HEK293 (cell line): ENCODE measurements around the gene CTNNA2.

Experiments
- CTCF ChIA-PET: fragments of 350-600 bp; formaldehyde crosslinking; extraction: SDS; loops from one replicate; lab custom pipeline; 2021; ENCODE audit warnings: antibody characterized with exemption; lab: Yijun Ruan, JAX
- POLR2A ChIA-PET: fragments of 300-600 bp; formaldehyde crosslinking; extraction: SDS; loops from one replicate; lab custom pipeline; 2020; ENCODE audit warnings: antibody characterized with exemption, inconsistent platforms; lab: Yijun Ruan, JAX
- H3K27ac ChIP-seq: fragments of 200-500 bp; sonication (Bioruptor generic); 2 replicates; pipeline ENCODE4 v1.5.1; 2014; ENCODE audit warnings: low read depth, low read length, control low read depth, inconsistent platforms; ENCODE audit errors: extremely low read depth
- H3K36me3 ChIP-seq, 2 experiments: fragments of 200-500 bp in 1 of 2; sonication (Bioruptor generic) in 1 of 2; 1 replicate in 1 of 2; 2 replicates in 1 of 2; pipeline ENCODE4 v1.5.1; 2014 to 2017; ENCODE audit warnings: inconsistent platforms in 2 of 2, low read length in 2 of 2; ENCODE audit not compliant: control insufficient read depth in 2 of 2, insufficient read depth in 1 of 2
- H3K4me1 ChIP-seq: fragments of 200-500 bp; sonication (Bioruptor generic); 2 replicates; pipeline ENCODE4 v1.5.1; 2014; ENCODE audit warnings: mild to moderate bottlenecking, low read length, inconsistent platforms; ENCODE audit not compliant: control insufficient read depth, insufficient read depth
- H3K4me3 ChIP-seq: 2 replicates; pipeline ENCODE4 v1.5.1; 2011; ENCODE audit warnings: low read depth, mild to moderate bottlenecking, control low read depth, low read length, moderate library complexity
- H3K9me3 ChIP-seq: fragments of 200-500 bp; sonication (Bioruptor generic); 2 replicates; pipeline ENCODE4 v1.5.1; 2014; ENCODE audit warnings: low read depth, low read length, inconsistent platforms; ENCODE audit not compliant: control insufficient read depth, insufficient read depth
- IKZF3 ChIP-seq: fragments of 450-650 bp; IDR thresholded peaks from 2 replicates; pipeline ENCODE4 v1.5.0; 2018; ENCODE audit warnings: missing biosample characterization, mild to moderate bottlenecking, missing genetic modification characterization, moderate library complexity
- KLF10 ChIP-seq: fragments of 450-650 bp; IDR thresholded peaks from 2 replicates; pipeline ENCODE4 v1.5.1; 2018; ENCODE audit warnings: missing biosample characterization, mild to moderate bottlenecking, missing genetic modification characterization
- KLF17 ChIP-seq: fragments of 450-650 bp; formaldehyde crosslinking; IDR thresholded peaks from 2 replicates; pipeline ENCODE4 v1.5.1; 2016; ENCODE audit warnings: missing biosample characterization, missing genetic modification characterization
- SP7 ChIP-seq: fragments of 450-650 bp; formaldehyde crosslinking; IDR thresholded peaks from 2 replicates; pipeline ENCODE4 v1.5.1; 2016; ENCODE audit warnings: missing biosample characterization, missing genetic modification characterization
- ZBTB7A ChIP-seq: fragments of 450-650 bp; formaldehyde crosslinking; IDR thresholded peaks from 2 replicates; pipeline ENCODE4 v1.5.1; 2016; ENCODE audit warnings: low read depth, missing biosample characterization, missing genetic modification characterization
- ZNF112 ChIP-seq: fragments of 450-650 bp; formaldehyde crosslinking; IDR thresholded peaks from 2 replicates; pipeline ENCODE4 v1.5.0; 2017; ENCODE audit warnings: missing biosample characterization, missing genetic modification characterization
- ZNF16 ChIP-seq: fragments of 450-650 bp; formaldehyde crosslinking; IDR thresholded peaks from 2 replicates; pipeline ENCODE4 v1.5.1; 2016; ENCODE audit warnings: low read depth, missing biosample characterization, missing genetic modification characterization
- ZNF19 ChIP-seq: fragments of 450-650 bp; formaldehyde crosslinking; IDR thresholded peaks from 2 replicates; pipeline ENCODE4; 2016; ENCODE audit warnings: missing biosample characterization, missing genetic modification characterization, low read depth
- ZNF2 ChIP-seq: fragments of 450-650 bp; formaldehyde crosslinking; IDR thresholded peaks from 2 replicates; pipeline ENCODE4 v1.5.1; 2016; ENCODE audit warnings: missing biosample characterization, missing genetic modification characterization
- ZNF214 ChIP-seq: fragments of 450-650 bp; formaldehyde crosslinking; IDR thresholded peaks from 2 replicates; pipeline ENCODE4 v1.5.1; 2017; ENCODE audit warnings: missing biosample characterization, mild to moderate bottlenecking, missing genetic modification characterization, borderline replicate concordance
- ZNF26 ChIP-seq: fragments of 450-650 bp; formaldehyde crosslinking; IDR thresholded peaks from 2 replicates; pipeline ENCODE4 v1.5.1; 2016; ENCODE audit warnings: missing biosample characterization, missing genetic modification characterization
- ZNF311 ChIP-seq: fragments of 450-650 bp; formaldehyde crosslinking; IDR thresholded peaks from 2 replicates; pipeline ENCODE4 v1.5.1; 2017; ENCODE audit warnings: missing biosample characterization, missing genetic modification characterization, borderline replicate concordance
- ZNF335 ChIP-seq: fragments of 450-650 bp; formaldehyde crosslinking; conservative IDR thresholded peaks from 2 replicates; pipeline ENCODE4 v1.5.1; 2016; ENCODE audit warnings: missing biosample characterization, missing genetic modification characterization
- ZNF37A ChIP-seq: fragments of 450-650 bp; IDR thresholded peaks from 2 replicates; pipeline ENCODE4 v1.5.1; 2018; ENCODE audit warnings: missing biosample characterization, missing genetic modification characterization
- ZNF473 ChIP-seq: fragments of 450-650 bp; formaldehyde crosslinking; IDR thresholded peaks from 2 replicates; pipeline ENCODE4 v1.5.1; 2017; ENCODE audit warnings: missing biosample characterization, missing genetic modification characterization
- ZNF501 ChIP-seq: fragments of 450-650 bp; formaldehyde crosslinking; IDR thresholded peaks from 2 replicates; pipeline ENCODE4 v1.5.1; 2016; ENCODE audit warnings: missing biosample characterization, missing genetic modification characterization
- ZNF510 ChIP-seq: fragments of 450-650 bp; formaldehyde crosslinking; IDR thresholded peaks from 2 replicates; pipeline ENCODE4 v1.5.1; 2018; ENCODE audit warnings: mild to moderate bottlenecking, missing genetic modification characterization, missing biosample characterization; ENCODE audit not compliant: insufficient replicate concordance
- ZNF626 ChIP-seq: fragments of 450-650 bp; sonication (Bioruptor Pico); formaldehyde crosslinking; IDR thresholded peaks from 2 replicates; pipeline ENCODE4 v1.5.1; 2018; ENCODE audit warnings: missing biosample characterization, missing genetic modification characterization, inconsistent platforms
- ZNF776 ChIP-seq: fragments of 450-650 bp; formaldehyde crosslinking; IDR thresholded peaks from 2 replicates; pipeline ENCODE4 v1.5.0; 2017; ENCODE audit warnings: missing biosample characterization, missing genetic modification characterization, borderline replicate concordance
- ZNF830 ChIP-seq: fragments of 450-650 bp; IDR thresholded peaks from 2 replicates; pipeline ENCODE4 v1.5.0; 2018; ENCODE audit warnings: missing biosample characterization, missing genetic modification characterization, low read depth, mild to moderate bottlenecking, moderate library complexity
- TF ChIP-seq, protein P1 (sequence below): fragments of 450-650 bp; formaldehyde crosslinking; IDR thresholded peaks from 2 replicates; pipeline ENCODE4 v1.5.1; 2016; ENCODE audit warnings: missing biosample characterization, missing genetic modification characterization
- TF ChIP-seq, protein P2 (sequence below): fragments of 450-650 bp; formaldehyde crosslinking; IDR thresholded peaks from 2 replicates; pipeline ENCODE4 v1.5.1; 2016; ENCODE audit warnings: missing biosample characterization, missing genetic modification characterization
- TF ChIP-seq, protein P3 (sequence below): fragments of 450-650 bp; formaldehyde crosslinking; IDR thresholded peaks from 2 replicates; pipeline ENCODE4 v1.5.1; 2016; ENCODE audit warnings: missing biosample characterization, missing genetic modification characterization
- TF ChIP-seq, protein P4 (sequence below): fragments of 450-650 bp; formaldehyde crosslinking; IDR thresholded peaks from 2 replicates; pipeline ENCODE4; 2016; ENCODE audit warnings: missing biosample characterization, missing genetic modification characterization

Gene CTNNA2

GRCh38 chr2:80035749-80036285, 523.0 kb downstream of the CTNNA2 start (continued):
- TF ChIP-seq, protein P1, sequence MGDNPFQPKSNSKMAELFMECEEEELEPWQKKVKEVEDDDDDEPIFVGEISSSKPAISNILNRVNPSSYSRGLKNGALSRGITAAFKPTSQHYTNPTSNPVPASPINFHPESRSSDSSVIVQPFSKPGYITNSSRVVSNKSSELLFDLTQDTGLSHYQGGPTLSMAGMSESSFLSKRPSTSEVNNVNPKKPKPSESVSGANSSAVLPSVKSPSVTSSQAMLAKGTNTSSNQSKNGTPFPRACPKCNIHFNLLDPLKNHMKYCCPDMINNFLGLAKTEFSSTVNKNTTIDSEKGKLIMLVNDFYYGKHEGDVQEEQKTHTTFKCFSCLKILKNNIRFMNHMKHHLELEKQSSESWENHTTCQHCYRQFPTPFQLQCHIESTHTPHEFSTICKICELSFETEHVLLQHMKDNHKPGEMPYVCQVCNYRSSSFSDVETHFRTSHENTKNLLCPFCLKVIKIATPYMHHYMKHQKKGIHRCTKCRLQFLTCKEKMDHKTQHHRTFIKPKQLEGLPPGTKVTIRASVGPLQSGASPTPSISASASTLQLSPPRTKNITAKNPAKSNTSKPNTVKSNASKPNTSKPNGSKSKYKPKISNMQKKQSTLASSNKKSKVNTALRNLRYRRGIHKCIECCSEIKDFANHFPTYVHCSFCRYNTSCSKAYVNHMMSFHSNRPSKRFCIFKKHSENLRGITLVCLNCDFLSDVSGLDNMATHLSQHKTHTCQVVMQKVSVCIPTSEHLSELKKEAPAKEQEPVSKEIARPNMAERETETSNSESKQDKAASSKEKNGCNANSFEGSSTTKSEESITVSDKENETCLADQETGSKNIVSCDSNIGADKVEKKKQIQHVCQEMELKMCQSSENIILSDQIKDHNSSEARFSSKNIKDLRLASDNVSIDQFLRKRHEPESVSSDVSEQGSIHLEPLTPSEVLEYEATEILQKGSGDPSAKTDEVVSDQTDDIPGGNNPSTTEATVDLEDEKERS (tag by site-specific recombination) = no peak
- TF ChIP-seq ZNF501 (no peak), ZNF19 (tag by site-specific recombination) (no peak), ZNF776 (tag by site-specific recombination) (no peak), ZNF37A (no peak), ZBTB7A (tag by site-specific recombination) (no peak), ZNF473 (tag by site-specific recombination) (no peak)
- TF ChIP-seq, all 188 proteins: peak for 0

DNA sequence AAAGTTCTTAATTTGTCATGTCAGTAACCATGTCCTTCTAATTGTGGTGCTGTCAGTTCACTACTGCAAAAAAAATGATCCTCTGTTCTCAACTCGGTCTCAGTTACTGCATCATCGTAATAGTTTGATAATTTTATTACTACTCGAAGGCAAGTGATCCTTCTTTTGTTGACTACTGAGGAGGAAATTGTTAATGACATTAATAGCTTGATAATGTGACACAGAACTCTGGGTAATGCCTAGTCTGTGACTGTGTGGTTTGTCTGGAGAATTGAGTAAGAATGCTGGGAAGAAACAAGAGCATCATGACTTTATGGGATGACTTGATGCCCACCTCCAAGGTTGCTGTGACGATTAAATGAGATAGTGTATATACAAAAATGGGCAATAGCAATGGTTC, 524.5 kb downstream of the CTNNA2 start:
- ChIA-PET CTCF (interaction anchor here (0.6 to 0.7 kb wide), 2 partner anchors 9 to 256 kb away, joined by 3 to 4 read pairs; no protein-coding TSS in a partner anchor), POLR2A (no interaction called here)
- H3K9me3 ChIP-seq = no peaks in the 10 kb centered on the region
- H3K27ac ChIP-seq = no peak overlapping the region
- H3K4me3 ChIP-seq = no peak overlapping the region
- H3K36me3 ChIP-seq = no peaks in the 10 kb centered on the region
- TF ChIP-seq KLF10 = no peak
- TF ChIP-seq KLF17 (tag by site-specific recombination) = no peak
- no peak for TF ChIP-seq IKZF3
- TF ChIP-seq ZNF335 (tag by site-specific recombination) = no peak
- no peak for TF ChIP-seq ZNF16 (tag by site-specific recombination)
- TF ChIP-seq SP7 (tag by site-specific recombination) = no peak
- no peak for TF ChIP-seq ZNF830
- TF ChIP-seq ZNF501 = no peak
- no peak for TF ChIP-seq ZNF26 (tag by site-specific recombination)
- TF ChIP-seq ZNF214 (tag by site-specific recombination) = no peak
- TF ChIP-seq ZNF112 (tag by site-specific recombination) = no peak
- TF ChIP-seq ZNF510 (tag by site-specific recombination) = no peak
- no peak for TF ChIP-seq ZNF311 (tag by site-specific recombination)
- no peak for TF ChIP-seq ZNF626
- TF ChIP-seq, protein P2, sequence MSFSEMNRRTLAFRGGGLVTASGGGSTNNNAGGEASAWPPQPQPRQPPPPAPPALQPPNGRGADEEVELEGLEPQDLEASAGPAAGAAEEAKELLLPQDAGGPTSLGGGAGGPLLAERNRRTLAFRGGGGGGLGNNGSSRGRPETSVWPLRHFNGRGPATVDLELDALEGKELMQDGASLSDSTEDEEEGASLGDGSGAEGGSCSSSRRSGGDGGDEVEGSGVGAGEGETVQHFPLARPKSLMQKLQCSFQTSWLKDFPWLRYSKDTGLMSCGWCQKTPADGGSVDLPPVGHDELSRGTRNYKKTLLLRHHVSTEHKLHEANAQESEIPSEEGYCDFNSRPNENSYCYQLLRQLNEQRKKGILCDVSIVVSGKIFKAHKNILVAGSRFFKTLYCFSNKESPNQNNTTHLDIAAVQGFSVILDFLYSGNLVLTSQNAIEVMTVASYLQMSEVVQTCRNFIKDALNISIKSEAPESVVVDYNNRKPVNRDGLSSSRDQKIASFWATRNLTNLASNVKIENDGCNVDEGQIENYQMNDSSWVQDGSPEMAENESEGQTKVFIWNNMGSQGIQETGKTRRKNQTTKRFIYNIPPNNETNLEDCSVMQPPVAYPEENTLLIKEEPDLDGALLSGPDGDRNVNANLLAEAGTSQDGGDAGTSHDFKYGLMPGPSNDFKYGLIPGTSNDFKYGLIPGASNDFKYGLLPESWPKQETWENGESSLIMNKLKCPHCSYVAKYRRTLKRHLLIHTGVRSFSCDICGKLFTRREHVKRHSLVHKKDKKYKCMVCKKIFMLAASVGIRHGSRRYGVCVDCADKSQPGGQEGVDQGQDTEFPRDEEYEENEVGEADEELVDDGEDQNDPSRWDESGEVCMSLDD = no peak
- TF ChIP-seq, protein P3, sequence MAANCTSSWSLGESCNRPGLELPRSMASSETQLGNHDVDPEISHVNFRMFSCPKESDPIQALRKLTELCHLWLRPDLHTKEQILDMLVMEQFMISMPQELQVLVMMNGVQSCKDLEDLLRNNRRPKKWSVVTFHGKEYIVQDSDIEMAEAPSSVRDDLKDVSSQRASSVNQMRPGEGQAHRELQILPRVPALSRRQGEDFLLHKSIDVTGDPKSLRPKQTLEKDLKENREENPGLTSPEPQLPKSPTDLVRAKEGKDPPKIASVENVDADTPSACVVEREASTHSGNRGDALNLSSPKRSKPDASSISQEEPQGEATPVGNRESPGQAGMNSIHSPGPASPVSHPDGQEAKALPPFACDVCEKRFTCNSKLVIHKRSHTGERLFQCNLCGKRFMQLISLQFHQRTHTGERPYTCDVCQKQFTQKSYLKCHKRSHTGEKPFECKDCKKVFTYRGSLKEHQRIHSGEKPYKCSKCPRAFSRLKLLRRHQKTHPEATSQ (tag by site-specific recombination) = no peak
- TF ChIP-seq, protein P4, sequence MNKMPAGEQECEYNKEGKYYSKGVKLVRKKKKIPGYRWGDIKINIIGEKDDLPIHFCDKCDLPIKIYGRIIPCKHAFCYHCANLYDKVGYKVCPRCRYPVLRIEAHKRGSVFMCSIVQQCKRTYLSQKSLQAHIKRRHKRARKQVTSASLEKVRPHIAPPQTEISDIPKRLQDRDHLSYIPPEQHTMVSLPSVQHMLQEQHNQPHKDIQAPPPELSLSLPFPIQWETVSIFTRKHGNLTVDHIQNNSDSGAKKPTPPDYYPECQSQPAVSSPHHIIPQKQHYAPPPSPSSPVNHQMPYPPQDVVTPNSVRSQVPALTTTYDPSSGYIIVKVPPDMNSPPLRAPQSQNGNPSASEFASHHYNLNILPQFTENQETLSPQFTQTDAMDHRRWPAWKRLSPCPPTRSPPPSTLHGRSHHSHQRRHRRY (tag by site-specific recombination) = no peak
- no peak for TF ChIP-seq ZNF2 (tag by site-specific recombination)
- TF ChIP-seq, all 188 proteins: peak for 0
- H3K4me1 ChIP-seq = no peaks in the 10 kb centered on the region
